A549 (cell line): ENCODE data around the gene UVRAG. TPM values are rescaled to one million over a fixed set of nuclear protein-coding genes. Genes with fewer than 3 reads are reported as not detected.

Source experiments
- ATAC-seq, 2 experiments: fragments of 200-7000 bp in 1 of 2; fragments of >200 bp in 1 of 2; cut with Nextera tagmentation in 1 of 2; cut with Tn5 transposase in 1 of 2; 3 replicates each; pipeline versions ENCODE4 v1.8.0 to v1.9.1; 2018 to 2020; ENCODE audit warnings: mild to moderate bottlenecking in 1 of 2, moderate library complexity in 1 of 2
- CTCF ChIA-PET: fragments of 300-600 bp; sonication (Branson Sonifier 250); formaldehyde crosslinking; extraction: SDS; loops from one replicate; lab custom pipeline; 2021; ENCODE audit warnings: antibody characterized with exemption, inconsistent platforms; lab: Yijun Ruan, JAX
- POLR2A ChIA-PET: fragments of 350-600 bp; formaldehyde crosslinking; extraction: SDS; loops from one replicate; lab custom pipeline; 2021; ENCODE audit warnings: antibody characterized with exemption, inconsistent platforms; lab: Yijun Ruan, JAX
- DNase-seq, 2 experiments: peaks; one replicate each; pipeline versions ENCODE4 v3.0.0 to v3.0.0-alpha.2; 2011 to 2016; ENCODE audit warnings: low read depth in 1 of 2, low spot score in 1 of 2
- FAIRE-seq: peaks from 2 replicates; lab custom pipeline; 2011; peaks lifted over from hg19 to GRCh38; lab: Jason Lieb, UNC
- H3K27ac ChIP-seq, 2 experiments: fragments of >200 bp; sonication (Bioruptor Twin); formaldehyde crosslinking; 3 replicates each; pipeline ENCODE4 v1.5.1; 2016 to 2017
- H3K4me1 ChIP-seq: fragments of >200 bp; sonication (Bioruptor Twin); formaldehyde crosslinking; 3 replicates; pipeline ENCODE4 v1.6.1; 2016
- H3K4me2 ChIP-seq: fragments of >200 bp; sonication (Bioruptor Twin); formaldehyde crosslinking; 3 replicates; pipeline ENCODE4 v1.6.1; 2016
- H3K4me3 ChIP-seq: fragments of >200 bp; sonication (Bioruptor Twin); formaldehyde crosslinking; 3 replicates; pipeline ENCODE4 v1.5.1; 2016
- H3K9me3 ChIP-seq: fragments of >200 bp; sonication (Bioruptor Twin); formaldehyde crosslinking; 3 replicates; pipeline ENCODE4 v1.6.1; 2016
- BHLHE40 ChIP-seq: IDR thresholded peaks from 2 replicates; pipeline ENCODE4 v1.6.1; 2012; ENCODE audit warnings: low read depth, low read length, inconsistent platforms
- CBX2 ChIP-seq: fragments of 200-600 bp; sonication (generic); IDR thresholded peaks from 2 replicates; pipeline ENCODE4 v1.6.1; 2016; ENCODE audit warnings: low read depth, mild to moderate bottlenecking, borderline replicate concordance
- CBX8 ChIP-seq: fragments of 200-600 bp; sonication (generic); IDR thresholded peaks from 2 replicates; pipeline ENCODE4 v1.6.1; 2016
- CEBPB ChIP-seq, 2 experiments: fragments of >200 bp in 1 of 2; sonication (Bioruptor Twin) in 1 of 2; formaldehyde crosslinking in 1 of 2; IDR thresholded peaks; 2 replicates each; pipeline ENCODE4 v1.6.1; 2012 to 2016
- CHD2 ChIP-seq: fragments of 150-350 bp; IDR thresholded peaks from 2 replicates; pipeline ENCODE4 v1.6.1; 2014; ENCODE audit warnings: low read length; ENCODE audit not compliant: partially characterized antibody
- EHF ChIP-seq: fragments of 250-450 bp; sonication (Bioruptor Pico); IDR thresholded peaks from 2 replicates; pipeline ENCODE4 v1.5.0; 2020; ENCODE audit warnings: mild to moderate bottlenecking
- EP300 ChIP-seq, 2 experiments: fragments of >200 bp; sonication (Bioruptor Twin); formaldehyde crosslinking; IDR thresholded peaks; 2 replicates in 1 of 2; 3 replicates in 1 of 2; pipeline ENCODE4 v1.6.1; 2016 to 2017
- ESRRA ChIP-seq: fragments of 150-350 bp; IDR thresholded peaks from 2 replicates; pipeline ENCODE4 v1.6.1; 2014; ENCODE audit warnings: mild to moderate bottlenecking, low read length, borderline replicate concordance
- FOSL2 ChIP-seq, 2 experiments: fragments of 450-650 bp in 1 of 2; fragments of >200 bp in 1 of 2; sonication (Bioruptor Twin) in 1 of 2; formaldehyde crosslinking; IDR thresholded peaks; 2 replicates each; pipeline versions ENCODE4 v1.5.0 to v1.6.1; 2016 to 2020; ENCODE audit warnings: mild to moderate bottlenecking in 1 of 2, moderate library complexity in 1 of 2
- HOXB13 ChIP-seq: fragments of 250-450 bp; sonication (Bioruptor Pico); IDR thresholded peaks from 2 replicates; pipeline ENCODE4 v1.5.0; 2020; ENCODE audit warnings: low read depth, mild to moderate bottlenecking, moderate library complexity
- KDM1A ChIP-seq: fragments of 200-600 bp; sonication (generic); IDR thresholded peaks from 2 replicates; pipeline ENCODE4 v1.6.1; 2016; ENCODE audit warnings: low read depth, mild to moderate bottlenecking
- NR3C1 ChIP-seq: fragments of >200 bp; sonication (Bioruptor Twin); formaldehyde crosslinking; IDR thresholded peaks from 3 replicates; pipeline ENCODE4 v1.6.1; 2017
- POLR2A ChIP-seq: IDR thresholded peaks from 2 replicates; pipeline ENCODE4 v1.6.1; 2012; ENCODE audit warnings: mild to moderate bottlenecking, low read length
- POLR2AphosphoS2 ChIP-seq: conservative IDR thresholded peaks from 2 replicates; pipeline ENCODE4 v1.6.1; 2012; ENCODE audit warnings: low read length, improper control_type of control experiment, inconsistent platforms
- RARB ChIP-seq: fragments of 250-450 bp; sonication (Bioruptor Pico); IDR thresholded peaks from 2 replicates; pipeline ENCODE4 v1.8.0; 2021; ENCODE audit warnings: mild to moderate bottlenecking, moderate library complexity
- RCOR1 ChIP-seq: fragments of 150-350 bp; IDR thresholded peaks from 2 replicates; pipeline ENCODE4 v1.6.1; 2014; ENCODE audit warnings: antibody characterized with exemption, low read length, low read depth
- ZC3H11A ChIP-seq: fragments of 450-650 bp; IDR thresholded peaks from 2 replicates; pipeline ENCODE4 v1.6.1; 2014; ENCODE audit warnings: antibody characterized with exemption, mild to moderate bottlenecking
- ZSCAN20 ChIP-seq: fragments of 250-450 bp; sonication (Bioruptor Pico); IDR thresholded peaks from 2 replicates; pipeline ENCODE4 v1.8.0; 2022; ENCODE audit warnings: mild to moderate bottlenecking, moderate library complexity
- WGBS: methylation state at CpG from one replicate; pipeline ENCODE4 v1.1.6; 2017; ENCODE audit errors: missing lambda C conversion rate; 5-methylcytosine and 5-hydroxymethylcytosine counted together
- polyA plus RNA-seq, 4 experiments: library from polyadenylated mRNA; depleted of rRNA in 3 of 4; stranded (reverse); fragments of >200 nt; fragmentation: RNase III in 1 of 4; extraction: RNeasy Plus Mini Kit Qiagen cat#74134 plus additional on column Dnase treatment in 1 of 4; gene quantifications; 2 replicates in 3 of 4; 3 replicates in 1 of 4; pipeline ENCODE4 v1.2.3, GENCODE V29; 2011 to 2017
- TF ChIP-seq, protein P1 (sequence below): fragments of >200 bp; sonication (Bioruptor Twin); formaldehyde crosslinking; IDR thresholded peaks from 2 replicates; pipeline ENCODE4 v1.6.1; 2016
- TF ChIP-seq, protein P2 (sequence below): fragments of >200 bp; sonication (Bioruptor Twin); formaldehyde crosslinking; IDR thresholded peaks from 3 replicates; pipeline ENCODE4 v1.5.1; 2016
- TF ChIP-seq, protein P3 (sequence below): IDR thresholded peaks from 2 replicates; pipeline ENCODE4 v1.6.1; 2012
- TF ChIP-seq, protein P4 (sequence below): fragments of 200-600 bp; sonication (generic); IDR thresholded peaks from 2 replicates; pipeline ENCODE4 v1.6.1; 2016; ENCODE audit warnings: antibody characterized with exemption, mild to moderate bottlenecking, moderate library complexity
- TF ChIP-seq, protein P5 (sequence below): IDR thresholded peaks from 2 replicates; pipeline ENCODE4 v1.6.1; 2012; ENCODE audit warnings: low read depth, borderline replicate concordance

The UVRAG gene
- polyA plus RNA-seq, 2 of the 4 experiments (the other 2 are of a cell fraction) = 6.1 to 14.1 TPM

DNA sequence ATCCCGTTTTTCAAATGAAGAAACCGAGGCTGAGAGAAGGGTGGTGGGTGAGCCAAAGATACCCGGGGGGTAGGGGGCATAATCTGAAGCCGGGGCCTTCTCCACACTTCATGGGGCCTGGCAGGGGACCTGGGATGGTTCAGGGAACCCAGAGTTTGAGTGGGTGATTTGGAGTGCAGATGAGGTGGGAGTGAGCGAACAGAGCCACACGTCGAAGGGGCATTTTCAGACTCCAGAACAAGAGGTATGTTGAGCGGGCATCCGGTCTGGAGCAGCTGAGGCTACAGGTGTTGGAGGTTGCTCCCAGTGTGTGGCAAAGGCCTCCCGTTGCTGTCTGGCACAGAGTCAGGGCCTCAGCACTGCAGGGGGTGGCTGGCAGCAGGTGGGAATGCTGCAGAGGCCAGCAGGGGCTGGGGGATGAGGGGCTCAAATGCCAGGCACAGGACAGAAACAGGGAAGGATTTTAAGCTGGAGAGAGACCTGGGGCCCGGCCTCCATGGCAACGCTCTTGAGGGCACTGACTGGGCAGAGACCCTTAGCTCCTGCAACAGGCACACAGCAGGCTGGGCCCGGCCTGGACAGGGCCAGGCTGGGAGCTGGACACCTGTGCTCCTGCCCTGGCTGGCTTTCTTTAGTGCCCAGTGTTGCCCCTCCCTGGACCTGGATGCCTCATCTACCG lies 345.1 kb downstream of the UVRAG start:
- no peak overlapping the region for H3K4me3 ChIP-seq
- no peak overlapping the region for H3K27ac ChIP-seq
- no peaks in the 10 kb centered on the region for H3K9me3 ChIP-seq
- no peak for DNase-seq
- ChIA-PET CTCF (interaction anchor here (1.2 to 1.9 kb wide), 2 partner anchors 8 to 263 kb away, joined by 10 read pairs; no protein-coding TSS in a partner anchor), POLR2A (no interaction called here)
- 57% methylated on average over 13 of the region's 14 CpGs for WGBS
- no peak for FAIRE-seq
- TF ChIP-seq POLR2A = no peak
- TF ChIP-seq ZSCAN20 (CRISPR knock-in tag) = no peak
- no peak for TF ChIP-seq CBX8
- no peak for TF ChIP-seq CEBPB (IDR thresholded peaks at IDR 0.05)
- TF ChIP-seq POLR2AphosphoS2 = no peak
- TF ChIP-seq, protein P1, sequence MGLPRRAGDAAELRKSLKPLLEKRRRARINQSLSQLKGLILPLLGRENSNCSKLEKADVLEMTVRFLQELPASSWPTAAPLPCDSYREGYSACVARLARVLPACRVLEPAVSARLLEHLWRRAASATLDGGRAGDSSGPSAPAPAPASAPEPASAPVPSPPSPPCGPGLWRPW = no peak
- no peak for TF ChIP-seq KDM1A
- TF ChIP-seq EHF = no peak
- no peak for TF ChIP-seq RCOR1
- TF ChIP-seq BHLHE40 = no peak
- TF ChIP-seq, protein P2, sequence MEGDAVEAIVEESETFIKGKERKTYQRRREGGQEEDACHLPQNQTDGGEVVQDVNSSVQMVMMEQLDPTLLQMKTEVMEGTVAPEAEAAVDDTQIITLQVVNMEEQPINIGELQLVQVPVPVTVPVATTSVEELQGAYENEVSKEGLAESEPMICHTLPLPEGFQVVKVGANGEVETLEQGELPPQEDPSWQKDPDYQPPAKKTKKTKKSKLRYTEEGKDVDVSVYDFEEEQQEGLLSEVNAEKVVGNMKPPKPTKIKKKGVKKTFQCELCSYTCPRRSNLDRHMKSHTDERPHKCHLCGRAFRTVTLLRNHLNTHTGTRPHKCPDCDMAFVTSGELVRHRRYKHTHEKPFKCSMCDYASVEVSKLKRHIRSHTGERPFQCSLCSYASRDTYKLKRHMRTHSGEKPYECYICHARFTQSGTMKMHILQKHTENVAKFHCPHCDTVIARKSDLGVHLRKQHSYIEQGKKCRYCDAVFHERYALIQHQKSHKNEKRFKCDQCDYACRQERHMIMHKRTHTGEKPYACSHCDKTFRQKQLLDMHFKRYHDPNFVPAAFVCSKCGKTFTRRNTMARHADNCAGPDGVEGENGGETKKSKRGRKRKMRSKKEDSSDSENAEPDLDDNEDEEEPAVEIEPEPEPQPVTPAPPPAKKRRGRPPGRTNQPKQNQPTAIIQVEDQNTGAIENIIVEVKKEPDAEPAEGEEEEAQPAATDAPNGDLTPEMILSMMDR = no peak
- no peak for TF ChIP-seq CBX2
- TF ChIP-seq, protein P3, sequence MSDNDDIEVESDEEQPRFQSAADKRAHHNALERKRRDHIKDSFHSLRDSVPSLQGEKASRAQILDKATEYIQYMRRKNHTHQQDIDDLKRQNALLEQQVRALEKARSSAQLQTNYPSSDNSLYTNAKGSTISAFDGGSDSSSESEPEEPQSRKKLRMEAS = no peak
- no peak overlapping the region for H3K4me2 ChIP-seq
- no peaks in the 10 kb centered on the region for H3K4me1 ChIP-seq
- ATAC-seq = peak in 1 of 2 experiments; percentile 14; a peak in 2 of 6 replicates

DNA sequence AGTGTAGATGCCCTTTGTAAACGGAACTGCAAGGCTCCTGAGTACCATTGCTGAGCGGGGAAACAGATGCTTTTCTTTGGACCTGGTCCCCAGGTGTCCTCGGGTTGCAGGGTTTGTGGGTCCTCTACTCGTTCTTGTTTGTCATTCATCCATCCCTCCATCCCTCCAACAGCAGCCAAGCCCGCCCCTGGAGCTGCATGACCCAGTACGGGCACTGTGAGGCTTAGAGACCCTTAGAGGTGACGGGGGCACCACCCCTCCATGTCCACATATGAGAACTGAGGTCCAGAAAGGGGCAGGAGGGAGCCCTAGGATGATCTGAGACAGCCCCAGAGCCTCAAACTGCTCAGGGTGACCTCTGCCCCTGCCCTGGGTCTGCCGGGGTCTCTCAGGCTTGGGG lies 345.8 kb downstream of the UVRAG start:
- Histone ChIP-seq H3K4me3 (no peak overlapping the region), H3K4me2 (no peak overlapping the region), H3K9me3 (no peaks in the 10 kb centered on the region), H3K4me1 (no peaks in the 10 kb centered on the region), H3K27ac (no peak overlapping the region)
- no peak for FAIRE-seq
- WGBS = 73% methylated on average over 8 of the region's 8 CpGs
- TF ChIP-seq RCOR1 = no peak
- no peak for TF ChIP-seq KDM1A
- TF ChIP-seq RARB (CRISPR knock-in tag) = no peak
- TF ChIP-seq, protein P2 = no peak
- no peak for TF ChIP-seq CHD2
- TF ChIP-seq NR3C1 = no peak
- ChIA-PET POLR2A (no interaction called here), CTCF (interaction anchor here (1.2 to 1.9 kb wide), 2 partner anchors 9 to 264 kb away, joined by 10 read pairs; no protein-coding TSS in a partner anchor)
- no peak for DNase-seq
- ATAC-seq = no peak

DNA sequence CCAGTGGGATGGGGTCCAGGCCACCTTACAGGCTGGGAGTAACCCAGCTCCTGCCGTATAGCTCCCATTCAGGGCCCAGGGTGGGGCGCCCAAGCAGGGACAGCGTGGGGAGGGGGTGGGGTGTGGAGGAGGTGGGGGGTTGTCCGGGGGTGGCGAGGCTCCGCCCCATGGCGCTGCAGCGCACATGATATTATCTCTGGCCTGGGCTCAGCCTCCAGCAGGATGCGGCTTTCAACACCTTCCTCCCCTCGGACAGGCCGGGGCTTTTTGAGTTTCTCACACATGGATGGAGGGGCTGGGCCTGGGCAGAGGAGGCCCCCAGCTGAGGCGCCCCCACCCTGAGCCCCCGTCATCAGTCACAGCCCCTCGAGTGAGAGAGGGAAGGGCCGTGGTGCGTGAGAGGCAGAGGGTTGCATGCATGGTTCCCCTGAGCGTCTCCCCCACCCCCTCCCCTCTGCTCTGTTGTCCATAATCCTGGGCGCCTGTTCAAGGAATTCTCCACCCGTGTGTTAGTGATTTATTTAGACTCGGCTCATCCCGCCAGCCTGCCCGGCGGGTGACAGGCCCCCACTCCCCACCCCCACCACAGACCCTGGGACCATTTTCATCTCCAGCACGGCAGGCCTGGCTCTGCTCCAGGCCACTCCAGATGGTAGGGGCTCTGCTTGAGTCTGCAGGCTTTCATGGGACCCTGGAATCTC lies 346.4 kb downstream of the UVRAG start:
- ATAC-seq = no peak
- no peak for DNase-seq
- Histone ChIP-seq H3K4me2 (no peak overlapping the region), H3K27ac (no peak overlapping the region), H3K4me3 (no peak overlapping the region), H3K4me1 (no peaks in the 10 kb centered on the region), H3K9me3 (no peaks in the 10 kb centered on the region)
- CTCF ChIA-PET = interaction anchor here (1.2 to 3.0 kb wide), 3 partner anchors 9 to 265 kb away, joined by 7 to 14 read pairs (median 10); no protein-coding TSS in a partner anchor
- WGBS = 45% methylated on average over 5 of the region's 24 CpGs
- FAIRE-seq = no peak
- POLR2A ChIA-PET = no interaction called here
- TF ChIP-seq, protein P4, sequence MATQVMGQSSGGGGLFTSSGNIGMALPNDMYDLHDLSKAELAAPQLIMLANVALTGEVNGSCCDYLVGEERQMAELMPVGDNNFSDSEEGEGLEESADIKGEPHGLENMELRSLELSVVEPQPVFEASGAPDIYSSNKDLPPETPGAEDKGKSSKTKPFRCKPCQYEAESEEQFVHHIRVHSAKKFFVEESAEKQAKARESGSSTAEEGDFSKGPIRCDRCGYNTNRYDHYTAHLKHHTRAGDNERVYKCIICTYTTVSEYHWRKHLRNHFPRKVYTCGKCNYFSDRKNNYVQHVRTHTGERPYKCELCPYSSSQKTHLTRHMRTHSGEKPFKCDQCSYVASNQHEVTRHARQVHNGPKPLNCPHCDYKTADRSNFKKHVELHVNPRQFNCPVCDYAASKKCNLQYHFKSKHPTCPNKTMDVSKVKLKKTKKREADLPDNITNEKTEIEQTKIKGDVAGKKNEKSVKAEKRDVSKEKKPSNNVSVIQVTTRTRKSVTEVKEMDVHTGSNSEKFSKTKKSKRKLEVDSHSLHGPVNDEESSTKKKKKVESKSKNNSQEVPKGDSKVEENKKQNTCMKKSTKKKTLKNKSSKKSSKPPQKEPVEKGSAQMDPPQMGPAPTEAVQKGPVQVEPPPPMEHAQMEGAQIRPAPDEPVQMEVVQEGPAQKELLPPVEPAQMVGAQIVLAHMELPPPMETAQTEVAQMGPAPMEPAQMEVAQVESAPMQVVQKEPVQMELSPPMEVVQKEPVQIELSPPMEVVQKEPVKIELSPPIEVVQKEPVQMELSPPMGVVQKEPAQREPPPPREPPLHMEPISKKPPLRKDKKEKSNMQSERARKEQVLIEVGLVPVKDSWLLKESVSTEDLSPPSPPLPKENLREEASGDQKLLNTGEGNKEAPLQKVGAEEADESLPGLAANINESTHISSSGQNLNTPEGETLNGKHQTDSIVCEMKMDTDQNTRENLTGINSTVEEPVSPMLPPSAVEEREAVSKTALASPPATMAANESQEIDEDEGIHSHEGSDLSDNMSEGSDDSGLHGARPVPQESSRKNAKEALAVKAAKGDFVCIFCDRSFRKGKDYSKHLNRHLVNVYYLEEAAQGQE = no peak
- TF ChIP-seq KDM1A = no peak
- TF ChIP-seq ESRRA = no peak
- TF ChIP-seq FOSL2 (IDR thresholded peaks at IDR 0.05) = no peak
- no peak for TF ChIP-seq FOSL2 (CRISPR knock-in tag; IDR thresholded peaks at IDR 0.05)
- TF ChIP-seq EP300 (IDR thresholded peaks at IDR 0.05) = no peak
- TF ChIP-seq ZC3H11A = no peak
- TF ChIP-seq HOXB13 (CRISPR knock-in tag) = no peak
- TF ChIP-seq, protein P5, sequence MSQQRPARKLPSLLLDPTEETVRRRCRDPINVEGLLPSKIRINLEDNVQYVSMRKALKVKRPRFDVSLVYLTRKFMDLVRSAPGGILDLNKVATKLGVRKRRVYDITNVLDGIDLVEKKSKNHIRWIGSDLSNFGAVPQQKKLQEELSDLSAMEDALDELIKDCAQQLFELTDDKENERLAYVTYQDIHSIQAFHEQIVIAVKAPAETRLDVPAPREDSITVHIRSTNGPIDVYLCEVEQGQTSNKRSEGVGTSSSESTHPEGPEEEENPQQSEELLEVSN = no peak
